HG02852 (cell line): Measurements from ENCODE around the gene MVD.

Source experiments
- ATAC-seq: cut with Tn5 transposase; IDR thresholded peaks from one replicate; pipeline ENCODE4 v1.9.1; 2021; ENCODE audit warnings: mild to moderate bottlenecking, moderate library complexity; ENCODE audit not compliant: unreplicated experiment

MVD gene

DNA sequence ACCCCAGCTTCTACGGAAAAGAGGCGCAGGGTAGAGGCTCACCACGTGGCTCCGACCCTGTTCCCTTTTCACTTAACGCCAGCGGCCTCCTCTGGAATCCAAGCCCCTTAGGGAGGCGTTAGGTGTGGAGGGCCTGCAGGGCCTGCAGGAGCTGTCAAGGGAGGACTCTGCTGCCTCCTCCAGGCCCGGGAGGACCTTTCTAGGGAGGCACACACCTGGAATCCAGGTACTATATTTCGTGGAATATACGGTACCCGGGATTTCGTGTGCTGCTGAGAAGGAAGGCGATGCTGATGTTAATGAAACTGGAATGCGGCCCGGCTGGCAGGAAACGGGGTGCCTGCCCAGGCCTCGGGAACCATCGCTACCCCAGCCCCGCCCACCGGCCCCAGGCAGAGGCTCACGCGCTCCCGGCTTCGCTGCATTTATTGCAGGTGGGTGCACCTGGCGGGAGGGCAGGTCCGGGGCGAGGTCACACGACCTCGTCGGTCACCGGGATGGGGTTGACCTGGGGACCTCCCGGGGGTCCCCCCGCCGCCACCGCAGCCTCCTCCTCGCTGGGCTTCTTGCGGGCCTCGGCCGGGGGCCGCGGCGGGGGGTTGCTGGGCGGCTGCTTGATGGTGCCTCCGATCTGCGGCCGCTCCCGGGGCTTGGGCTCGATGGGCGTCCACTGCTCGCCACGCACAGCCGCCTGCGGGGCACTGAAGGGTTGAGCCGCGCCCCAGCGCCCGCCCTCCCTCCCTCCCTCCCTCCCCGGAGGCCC is 19.8 kb downstream of the MVD start:
- ATAC-seq: no peak

- no peak for ATAC-seq
Measured at GRCh38 chr16:88640498-88641247, 22.2 kb downstream of the MVD start.

DNA sequence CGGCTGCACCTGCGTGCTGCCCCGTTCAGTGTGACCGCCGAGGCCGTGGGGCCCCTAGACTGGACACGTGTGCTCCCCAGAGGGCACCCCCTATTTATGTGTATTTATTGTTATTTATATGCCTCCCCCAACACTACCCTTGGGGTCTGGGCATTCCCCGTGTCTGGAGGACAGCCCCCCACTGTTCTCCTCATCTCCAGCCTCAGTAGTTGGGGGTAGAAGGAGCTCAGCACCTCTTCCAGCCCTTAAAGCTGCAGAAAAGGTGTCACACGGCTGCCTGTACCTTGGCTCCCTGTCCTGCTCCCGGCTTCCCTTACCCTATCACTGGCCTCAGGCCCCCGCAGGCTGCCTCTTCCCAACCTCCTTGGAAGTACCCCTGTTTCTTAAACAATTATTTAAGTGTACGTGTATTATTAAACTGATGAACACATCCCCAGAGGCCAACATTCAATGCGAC is 22.8 kb downstream of the MVD start:
- no peak for ATAC-seq

GRCh38 chr16:88639231-88640038 is 23.5 kb downstream of the MVD start:
- ATAC-seq: no peak

DNA sequence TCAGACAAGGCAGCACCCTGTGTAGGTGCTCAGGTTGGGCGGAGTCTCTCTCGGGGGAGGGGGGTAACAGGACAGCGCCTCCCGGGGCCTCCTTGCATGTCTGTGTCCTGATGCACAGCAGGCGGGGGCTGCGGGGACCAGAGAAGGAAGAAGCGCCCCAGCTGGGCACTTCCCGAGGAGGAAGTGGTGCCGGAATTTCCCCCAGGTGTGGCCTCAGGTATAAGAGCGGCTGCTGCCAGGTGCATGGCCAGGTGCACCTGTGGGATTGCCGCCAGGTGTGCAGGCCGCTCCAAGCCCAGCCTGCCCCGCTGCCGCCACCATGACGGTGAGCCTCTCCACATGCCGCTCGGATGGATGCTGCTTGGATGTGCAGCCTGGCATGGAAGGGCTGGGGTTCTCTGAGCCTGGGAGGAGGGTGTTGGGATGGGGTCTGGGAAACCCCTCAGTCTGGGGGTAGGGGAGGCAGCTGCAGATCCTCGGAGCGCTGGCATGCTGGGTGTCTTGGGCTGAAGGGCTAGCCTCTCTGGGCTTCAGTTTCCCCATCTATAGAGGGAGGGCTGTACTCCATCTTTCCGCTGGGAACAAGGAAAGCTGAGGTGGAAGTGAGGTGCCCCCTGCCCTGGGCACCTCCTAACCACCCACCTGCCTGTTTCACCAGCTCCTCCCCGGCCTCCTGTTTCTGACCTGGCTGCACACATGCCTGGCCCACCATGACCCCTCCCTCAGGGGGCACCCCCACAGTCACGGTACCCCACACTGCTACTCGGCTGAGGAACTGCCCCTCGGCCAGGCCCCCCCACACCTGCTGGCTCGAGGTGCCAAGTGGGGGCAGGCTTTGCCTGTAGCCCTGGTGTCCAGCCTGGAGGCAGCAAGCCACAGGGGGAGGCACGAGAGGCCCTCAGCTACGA is 24.3 kb downstream of the MVD start, which contains the start of gene IL17C:
IL17C (plus strand) TSS at position 250 of the 908 bp plus-strand sequence; CDS start at position 320, 70 bp downstream.
- ATAC-seq: no peak

- no peak for ATAC-seq
Measured at GRCh38 chr16:88636488-88637265, 26.2 kb downstream of the MVD start.

DNA sequence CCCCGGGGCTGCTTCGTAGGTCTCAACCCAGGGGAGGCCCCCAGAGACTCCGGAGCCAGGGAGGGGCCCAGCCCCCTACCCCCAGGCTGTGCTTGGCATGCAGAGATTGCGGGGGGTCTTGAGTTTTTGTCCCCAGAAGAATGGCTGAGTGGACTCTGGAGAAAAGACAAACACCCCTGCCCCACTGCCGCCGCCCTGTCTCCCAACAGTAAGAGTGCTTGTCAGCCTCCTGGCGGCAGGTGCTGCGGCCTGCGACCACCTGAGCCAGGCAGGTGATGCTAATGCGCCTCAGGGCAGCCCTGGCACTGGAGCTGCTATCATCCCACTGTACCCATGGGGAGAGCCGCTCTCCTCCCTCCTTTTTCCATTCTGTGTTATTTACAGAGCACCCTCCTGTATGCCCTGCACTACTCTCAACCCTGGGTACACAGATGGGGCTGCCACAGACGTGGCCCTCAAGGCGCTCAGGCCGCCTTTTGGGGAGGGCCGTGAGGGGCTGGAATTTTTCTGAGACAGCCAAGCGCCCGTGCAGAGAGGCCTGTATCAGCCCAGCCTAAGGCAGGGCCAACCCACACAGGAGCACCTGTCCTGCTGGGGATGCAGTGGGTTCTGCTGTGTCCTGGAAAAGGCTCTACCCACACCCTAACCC is 27.1 kb downstream of the MVD start:
- ATAC-seq: no peak

DNA sequence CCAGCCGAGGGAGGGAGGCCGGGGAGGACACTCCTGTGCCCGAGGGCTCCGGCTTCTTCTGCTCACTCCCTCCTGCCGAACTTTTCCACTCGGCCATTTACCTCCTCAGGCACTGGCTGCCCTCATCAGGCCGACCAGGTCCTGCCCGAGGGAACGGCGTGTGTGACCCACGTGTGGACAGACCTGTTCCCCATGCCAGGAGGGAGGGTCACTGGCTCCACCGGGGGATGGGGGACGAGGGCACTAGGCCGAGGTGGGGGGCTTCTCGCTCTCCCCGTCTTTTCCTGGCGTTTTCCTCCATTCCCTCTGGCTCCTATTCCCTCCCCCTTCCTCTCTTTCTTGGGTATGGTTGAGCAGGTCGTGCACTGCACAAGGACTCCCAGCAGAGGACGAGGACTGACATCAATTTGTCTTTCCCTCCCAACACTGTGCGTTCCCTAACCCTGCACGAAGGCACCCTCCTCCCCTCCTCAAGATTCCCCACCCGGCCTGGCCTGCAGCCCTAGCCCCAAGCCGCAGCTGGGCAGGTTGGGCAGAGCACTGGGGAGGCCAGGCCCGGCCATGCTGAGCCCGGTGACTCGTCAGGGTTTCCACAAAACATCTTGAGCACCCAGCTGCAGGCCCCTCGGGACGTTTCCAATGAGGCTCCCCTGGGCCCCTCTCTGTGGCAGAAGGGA is 27.8 kb downstream of the MVD start:
- no peak for ATAC-seq

GRCh38 chr16:88634141-88634993 is 28.5 kb downstream of the MVD start:
- peak; percentile 38 for ATAC-seq

GRCh38 chr16:88633684-88634140 is 29.2 kb downstream of the MVD start:
- ATAC-seq: peak; percentile 24

GRCh38 chr16:88632587-88632930 is 30.3 kb downstream of the MVD start:
- ATAC-seq: no peak

DNA sequence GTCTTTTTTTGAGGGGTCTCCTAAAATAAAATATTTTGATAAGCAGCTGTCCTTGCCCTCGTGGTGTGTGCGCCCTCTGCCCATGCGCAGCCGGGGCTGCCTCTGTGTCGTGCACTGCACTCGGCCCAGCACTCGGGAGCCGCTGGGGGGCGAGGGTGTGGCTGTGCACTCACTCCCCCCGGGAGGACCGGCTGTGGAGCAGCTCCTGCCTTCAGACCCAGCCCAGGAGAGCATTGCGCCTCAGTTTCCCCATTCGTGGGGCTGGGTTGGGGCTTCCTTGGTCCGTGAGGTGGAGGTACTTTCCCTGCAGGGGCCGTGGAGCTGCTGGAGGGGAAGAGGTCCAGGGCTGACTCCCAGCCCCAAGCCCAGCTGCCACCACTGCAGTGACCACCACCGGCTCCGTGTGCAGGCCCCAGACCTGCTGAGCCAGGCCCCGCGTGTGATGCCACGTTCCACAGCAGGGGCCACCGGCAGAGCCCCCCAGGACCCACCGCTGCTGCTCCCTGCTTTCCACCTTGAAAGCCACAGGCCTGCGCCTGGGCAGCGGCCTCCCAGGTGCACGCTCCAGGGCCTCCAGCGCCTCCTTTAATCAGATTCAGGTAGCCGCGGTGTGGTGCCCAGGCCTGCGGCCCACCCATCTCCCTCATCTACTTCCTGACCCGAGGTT is 30.8 kb downstream of the MVD start:
- no peak for ATAC-seq

DNA sequence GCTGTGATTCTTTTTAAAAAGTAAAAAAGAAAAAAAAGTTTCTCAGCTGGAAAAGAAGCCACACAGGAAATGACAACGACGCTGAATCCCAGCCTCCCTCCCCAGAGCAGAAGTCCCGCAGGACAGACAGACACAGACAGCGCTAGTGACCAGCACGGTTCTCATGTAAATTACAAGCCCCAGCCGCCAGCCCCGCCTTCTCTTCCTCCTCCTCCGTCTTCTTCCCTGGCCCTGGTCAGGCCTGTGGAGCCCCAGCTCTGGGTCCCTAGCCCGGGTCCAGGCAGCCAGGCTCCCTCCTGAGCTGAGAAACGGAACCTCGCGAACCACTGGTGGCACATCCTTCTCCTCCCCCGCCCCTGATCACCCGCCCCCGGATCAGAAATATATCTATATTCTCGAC is 31.5 kb downstream of the MVD start:
- no peak for ATAC-seq

- ATAC-seq: no peak
Measured at GRCh38 chr16:88630941-88631340, 31.9 kb downstream of the MVD start.

DNA sequence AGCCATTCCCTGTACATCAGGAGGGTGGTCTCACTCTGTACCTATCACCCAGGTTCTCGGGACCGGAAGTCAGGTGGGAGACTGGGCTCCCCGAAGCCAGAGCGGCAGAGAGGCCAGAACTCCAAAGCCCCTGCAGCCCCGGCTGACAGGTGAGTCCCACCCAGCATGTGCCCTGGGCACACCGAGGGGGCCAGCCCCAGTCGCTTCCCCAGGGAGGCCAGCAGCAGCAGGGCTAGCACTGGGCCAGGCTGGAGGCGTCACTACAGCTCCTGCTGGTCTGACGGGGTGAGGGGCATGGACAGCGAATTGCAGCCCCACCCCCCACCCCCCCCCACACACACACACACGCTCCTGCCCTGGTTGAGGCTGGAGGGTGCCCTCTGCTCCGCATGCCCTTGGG is 32.5 kb downstream of the MVD start:
- ATAC-seq: no peak

- no peak for ATAC-seq
Measured at GRCh38 chr16:88629835-88630234, 33.1 kb downstream of the MVD start.

GRCh38 chr16:88628512-88628974 is 34.3 kb downstream of the MVD start:
- ATAC-seq: no peak
